Endometrial microvascular endothelial cells (primary cell): Measurements from ENCODE around the gene AP1M2. TPM values are rescaled to one million over a fixed set of nuclear protein-coding genes. Genes with fewer than 3 reads are reported as not detected.
"Not testable (repeated sequence)": the region's sequence is repeated elsewhere in the genome, so short reads cannot be mapped to it uniquely, and the experiment has no call there.

ENCODE experiments used
- in situ Hi-C: cut with HindIII; loops from 2 replicates; pipeline ENCODE4 v1.10.0; 2017; ENCODE audit warnings: low sequenced_read_pairs, low pct_unique_long_range_greater_than_20kb; ENCODE audit errors: inconsistent ontology term
- total RNA-seq: library from RNA; depleted of rRNA; stranded (reverse); fragments of >200 nt; gene quantifications from one replicate; pipeline ENCODE4 v1.2.3, GENCODE V29; 2015; ENCODE audit errors: inconsistent ontology term

The AP1M2 gene
- total RNA-seq, 1 donor from 2014 or later, result not detected

GRCh38 chr19:10549733-10550132 is 37.4 kb downstream of the AP1M2 start:
- in situ Hi-C loops, result no loop called here

DNA sequence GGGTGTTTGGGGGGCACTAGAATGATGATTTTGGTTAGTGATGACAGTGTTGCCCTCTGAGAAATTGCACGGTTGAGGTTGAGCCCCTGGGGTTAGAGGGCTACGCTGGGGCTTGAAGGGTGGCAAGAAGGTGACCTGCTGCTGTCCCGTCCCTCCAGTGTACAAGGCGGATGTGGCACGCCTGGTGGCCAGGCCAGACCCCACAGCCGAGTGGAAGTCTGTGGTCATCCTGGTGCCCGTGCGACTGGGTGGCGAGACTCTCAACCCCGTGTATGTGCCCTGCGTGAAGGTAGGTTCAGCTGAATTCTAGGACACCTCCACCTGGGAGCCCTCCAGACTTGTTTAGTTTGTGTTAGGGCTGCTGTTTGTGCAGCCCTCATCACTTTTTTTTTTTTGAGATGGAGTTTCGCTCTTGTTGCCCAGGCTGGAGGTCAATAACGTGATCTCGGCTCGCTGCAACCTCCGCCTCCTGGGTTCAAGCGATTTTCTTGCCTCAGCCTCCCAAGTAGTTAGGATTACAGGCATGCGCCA is 38.3 kb downstream of the AP1M2 start:
- in situ Hi-C loops, result no loop called here

DNA sequence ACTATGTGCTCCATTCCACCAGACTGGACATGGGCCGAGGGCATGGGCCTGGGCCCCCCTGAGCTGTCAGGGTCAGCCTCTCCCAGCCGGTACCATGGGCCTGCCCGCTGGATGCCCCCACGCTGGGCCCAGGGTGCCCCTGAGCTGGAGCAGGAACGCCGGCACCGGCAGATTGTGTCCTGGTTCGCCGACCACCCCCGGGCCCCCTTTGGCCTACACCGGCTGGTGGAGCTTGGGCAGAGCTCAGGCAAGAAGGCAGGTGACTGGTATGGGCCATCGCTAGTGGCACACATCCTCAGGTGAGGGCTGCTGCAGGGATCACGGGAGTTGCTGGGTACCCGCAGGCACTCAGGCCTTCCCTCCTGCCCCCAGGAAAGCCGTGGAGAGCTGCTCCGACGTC is 40.3 kb downstream of the AP1M2 start:
- in situ Hi-C loops, result no loop called here

DNA sequence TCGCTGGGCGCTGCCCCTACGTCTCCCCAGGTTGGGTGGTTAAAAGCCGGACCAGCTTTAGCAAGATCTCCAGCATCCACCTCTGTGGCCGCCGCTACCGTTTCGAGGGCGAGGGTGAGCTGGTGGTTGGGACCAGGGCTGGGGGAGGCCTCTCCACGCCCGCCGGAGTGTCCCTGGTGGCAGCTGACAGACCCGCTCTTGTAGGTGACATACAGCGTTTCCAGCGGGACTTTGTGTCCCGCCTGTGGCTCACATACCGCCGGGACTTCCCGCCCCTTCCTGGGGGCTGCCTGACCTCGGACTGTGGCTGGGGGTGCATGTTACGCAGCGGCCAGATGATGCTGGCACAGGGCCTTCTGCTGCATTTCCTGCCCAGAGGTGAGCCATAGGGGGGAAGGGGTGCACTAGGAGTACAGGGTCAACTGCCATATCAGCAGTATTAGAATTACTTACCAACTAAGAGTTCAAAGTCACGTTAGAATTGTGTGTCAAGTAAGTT is 42.3 kb downstream of the AP1M2 start:
- in situ Hi-C loops, result no loop called here

DNA sequence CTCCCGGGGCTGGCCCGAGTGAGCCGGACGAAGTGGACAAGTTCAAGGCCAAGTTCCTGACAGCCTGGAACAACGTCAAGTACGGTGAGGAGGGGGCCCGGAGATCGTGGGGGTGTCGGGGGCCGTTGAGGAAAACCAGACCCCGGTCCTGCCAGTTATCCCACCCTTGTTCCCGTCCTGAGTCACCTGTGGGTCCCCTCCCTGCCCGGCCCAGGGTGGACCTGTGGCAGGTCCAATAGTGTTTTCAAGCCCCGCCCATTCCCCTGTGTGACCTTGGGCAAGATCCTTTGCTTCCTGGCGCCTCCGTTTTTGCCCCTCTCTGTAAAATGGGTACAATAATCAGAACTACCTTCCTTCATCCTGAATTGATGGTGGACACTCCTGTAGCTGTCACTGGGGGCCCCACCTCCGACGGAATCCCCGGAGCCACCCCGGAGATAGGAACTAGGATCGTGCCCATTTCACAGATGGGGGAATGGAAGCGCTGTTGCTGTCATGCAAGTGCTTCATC is 42.8 kb downstream of the AP1M2 start:
- in situ Hi-C loops, result no loop called here

DNA sequence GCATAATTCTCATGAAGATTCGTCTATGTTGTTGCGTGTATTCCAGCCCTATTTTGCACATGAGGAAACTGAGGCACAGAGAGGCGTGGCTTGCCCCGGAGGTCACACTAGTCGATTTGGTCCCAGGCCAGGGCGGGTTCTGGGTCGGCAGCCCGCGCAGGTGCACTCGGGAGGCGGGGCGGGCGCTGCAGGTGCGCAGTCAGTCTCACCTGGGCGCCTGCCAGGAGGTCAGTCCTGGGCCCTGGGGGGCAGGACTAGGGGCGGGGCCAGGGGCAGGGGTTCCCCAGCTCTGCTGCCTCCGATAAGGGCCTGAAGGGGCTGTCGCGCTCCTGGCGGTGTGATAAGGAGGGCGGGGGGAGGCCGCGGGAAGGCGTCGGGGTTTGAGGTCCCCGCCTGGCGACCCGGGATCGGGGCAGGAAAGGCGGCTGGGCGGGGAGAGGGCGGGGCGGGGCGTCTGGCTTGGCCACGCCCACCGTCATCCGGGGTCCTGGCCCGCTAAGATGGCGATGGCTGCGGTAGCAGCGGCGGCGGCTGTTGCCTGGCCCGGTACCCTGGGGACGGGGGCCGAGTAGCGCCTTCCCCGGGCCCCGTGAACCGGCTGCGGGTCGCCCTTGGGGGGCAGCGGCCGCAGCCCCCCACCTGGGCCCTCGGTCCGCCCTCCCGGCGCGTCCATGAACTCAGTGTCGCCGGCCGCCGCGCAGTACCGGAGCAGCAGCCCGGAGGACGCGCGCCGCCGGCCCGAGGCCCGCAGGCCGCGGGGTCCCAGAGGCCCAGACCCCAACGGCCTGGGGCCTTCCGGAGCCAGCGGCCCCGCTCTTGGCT is 43.5 kb downstream of the AP1M2 start, which contains the start of gene ATG4D:
TSS of gene ATG4D (plus strand) at position 485 of the 822 bp plus-strand sequence. CDS start at position 672, 187 bp downstream.
- in situ Hi-C loops, result no loop called here

GRCh38 chr19:10543059-10543419 is 44.1 kb downstream of the AP1M2 start:
- in situ Hi-C loops, result no loop called here

DNA sequence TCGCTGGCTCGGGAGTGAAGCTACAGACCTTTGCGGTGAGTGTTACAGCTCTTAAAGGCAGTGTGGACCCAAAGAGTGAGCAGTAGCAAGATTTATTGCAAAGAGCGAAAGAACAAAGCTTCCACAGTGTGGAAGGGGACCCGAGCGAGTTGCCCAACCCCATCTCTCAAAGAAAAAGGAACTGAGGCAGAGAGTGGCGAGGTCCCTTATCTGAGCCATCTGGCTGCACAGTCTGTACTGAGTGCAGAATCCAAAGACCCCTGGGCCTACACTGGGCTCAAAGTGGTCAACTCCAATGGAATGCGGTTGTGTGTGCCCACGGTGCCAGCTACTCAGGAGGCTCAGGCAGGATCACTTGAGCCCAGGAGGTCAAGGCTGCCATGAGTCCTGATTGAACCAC is 48.1 kb downstream of the AP1M2 start:
- in situ Hi-C loops, result not testable (repeated sequence)

DNA sequence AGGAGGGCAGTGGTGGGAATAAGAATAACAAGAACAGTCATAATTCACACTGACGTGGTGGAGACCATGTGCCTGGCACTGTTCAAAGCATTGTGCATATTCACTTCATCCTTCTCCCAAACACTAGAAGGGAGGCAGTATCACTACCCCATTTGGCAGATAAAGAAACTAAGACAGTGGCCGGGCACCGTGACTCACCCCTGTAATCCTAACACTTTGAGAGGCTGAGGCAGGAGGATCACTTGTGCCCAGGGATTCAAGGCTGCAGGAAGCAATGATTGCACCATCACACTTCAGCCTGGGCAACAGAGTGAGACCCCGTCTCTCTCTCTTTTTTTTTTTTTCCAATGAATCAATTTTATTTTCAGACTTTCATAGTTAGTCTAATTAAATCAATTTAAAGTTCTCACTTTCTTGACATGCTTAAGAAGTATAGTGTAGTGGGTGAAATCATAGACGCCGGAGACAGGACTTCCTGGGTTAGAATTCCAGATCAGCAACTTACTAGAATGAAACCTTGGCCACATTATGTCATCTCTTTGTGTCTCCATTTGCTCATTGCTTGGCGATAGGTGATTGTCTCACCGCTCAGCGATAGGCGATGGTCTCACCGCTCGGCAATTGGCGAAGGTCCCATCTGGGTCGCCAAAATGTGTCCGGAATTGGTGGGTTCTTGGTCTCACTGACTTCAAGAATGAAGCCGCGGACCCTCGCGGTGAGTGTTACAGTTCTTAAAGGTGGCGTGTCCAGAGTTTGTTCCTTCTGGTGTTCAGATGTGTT is 48.7 kb downstream of the AP1M2 start:
- in situ Hi-C loops, result no loop called here

DNA sequence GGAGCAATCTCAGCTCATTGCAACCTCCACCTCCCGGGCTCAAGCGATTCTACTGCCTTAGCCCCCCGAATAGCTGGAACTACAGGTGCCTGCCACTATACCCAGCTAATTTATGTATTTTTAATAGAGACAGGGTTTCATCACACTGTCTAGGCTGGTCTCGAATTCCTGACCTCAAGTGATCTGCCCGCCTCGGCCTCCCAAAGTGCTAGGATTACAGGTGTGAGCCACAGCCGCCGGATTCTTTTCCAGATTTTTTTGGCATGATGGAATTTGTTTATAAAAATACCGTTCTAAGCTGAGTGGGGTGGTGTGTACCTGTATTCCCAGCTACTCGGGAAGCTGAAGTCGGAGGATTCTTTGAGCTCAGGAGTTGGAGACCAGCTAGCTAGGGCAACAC is 49.4 kb downstream of the AP1M2 start:
- in situ Hi-C loops, result no loop called here

- in situ Hi-C loops, result no loop called here
These were observed 51.5 kb downstream of the AP1M2 start for GRCh38 chr19:10535613-10536012.

- in situ Hi-C loops, result no loop called here
These were observed 53.3 kb downstream of the AP1M2 start for GRCh38 chr19:10533646-10534386.

GRCh38 chr19:10532457-10532856 is 54.7 kb downstream of the AP1M2 start:
- in situ Hi-C loops, result no loop called here

GRCh38 chr19:10526887-10527286 is 60.2 kb downstream of the AP1M2 start:
- in situ Hi-C loops, result not testable (repeated sequence)

DNA sequence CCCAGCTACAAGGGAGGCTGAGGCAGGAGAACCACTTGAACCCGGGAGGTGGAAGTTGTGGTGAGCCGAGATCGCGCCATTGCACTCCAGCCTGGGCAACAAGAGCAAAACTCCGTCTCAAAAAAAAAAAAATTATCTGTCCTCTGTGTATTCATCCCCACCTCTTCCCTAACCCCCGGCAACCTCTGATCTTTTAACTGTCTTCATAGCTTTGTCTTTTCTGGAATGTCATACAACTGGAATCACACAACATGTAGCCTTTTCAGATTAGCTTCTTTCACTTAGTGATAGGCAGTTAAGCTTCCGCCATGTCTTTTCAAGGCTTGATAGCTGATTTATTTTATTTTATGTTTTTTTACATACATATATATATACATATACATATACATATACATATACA is 61.5 kb downstream of the AP1M2 start:
- in situ Hi-C loops, result no loop called here

DNA sequence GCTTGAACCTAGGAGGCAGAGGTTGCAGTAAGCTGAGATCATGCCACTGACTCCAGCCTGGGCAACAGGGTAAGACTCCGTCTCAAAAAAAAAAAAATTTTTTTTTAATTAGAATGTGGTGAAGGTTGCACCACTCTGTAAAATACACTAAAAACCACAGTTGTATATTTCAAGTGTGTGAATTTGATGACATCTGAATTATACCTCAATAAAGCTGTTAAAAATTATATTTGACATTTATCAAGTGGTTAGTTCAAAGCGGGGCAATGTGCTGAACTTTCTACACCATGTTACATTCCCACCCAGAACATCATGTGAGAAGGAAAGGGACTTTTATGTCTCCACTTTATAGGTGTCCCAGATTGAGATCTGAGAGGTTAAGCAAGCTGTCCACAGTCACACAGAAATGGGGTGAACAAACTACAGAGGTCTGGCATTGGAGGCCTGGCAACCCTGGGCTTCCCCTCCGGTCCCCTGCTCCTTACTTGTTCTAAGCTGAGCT is 63.9 kb downstream of the AP1M2 start:
- in situ Hi-C loops, result no loop called here
